Choroid plexus epithelial cell (primary cell): ENCODE results near the gene SETBP1.

ENCODE experiments used
- DNase-seq: peaks from one replicate; pipeline ENCODE4 v3.0.0-alpha.2; 2010; ENCODE audit warnings: low read depth
- H3K4me3 ChIP-seq: 2 replicates; pipeline ENCODE4 v1.5.1; 2011; ENCODE audit warnings: low read depth, mild to moderate bottlenecking, control low read depth, low read length, moderate library complexity
- TF ChIP-seq, protein P1 (sequence below): conservative IDR thresholded peaks from 2 replicates; pipeline ENCODE4 v1.5.1; 2011; ENCODE audit warnings: low read depth, mild to moderate bottlenecking, control low read depth, inconsistent platforms, low read length, moderate library complexity

Gene SETBP1

DNA sequence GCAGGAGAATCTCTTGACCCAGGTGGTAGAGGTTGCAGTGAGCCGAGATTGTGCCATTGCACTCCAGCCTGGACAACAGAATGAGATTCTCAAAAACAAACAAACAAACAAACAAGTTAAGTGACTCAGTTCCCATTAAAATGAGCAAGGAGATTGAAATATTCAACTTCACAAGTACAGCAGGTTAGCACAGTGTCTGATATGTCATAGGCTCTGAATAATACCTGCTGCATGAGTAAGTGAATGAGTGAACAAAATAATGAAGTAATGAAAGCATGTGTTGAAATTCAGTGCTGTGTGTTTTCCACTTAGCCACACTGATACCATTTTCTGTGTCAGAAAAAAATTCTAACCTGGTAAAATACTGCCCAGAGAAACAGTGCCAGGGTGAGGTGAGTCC, 41.9 kb upstream of the SETBP1 start:
- no peak overlapping the region for H3K4me3 ChIP-seq
- TF ChIP-seq, protein P1, sequence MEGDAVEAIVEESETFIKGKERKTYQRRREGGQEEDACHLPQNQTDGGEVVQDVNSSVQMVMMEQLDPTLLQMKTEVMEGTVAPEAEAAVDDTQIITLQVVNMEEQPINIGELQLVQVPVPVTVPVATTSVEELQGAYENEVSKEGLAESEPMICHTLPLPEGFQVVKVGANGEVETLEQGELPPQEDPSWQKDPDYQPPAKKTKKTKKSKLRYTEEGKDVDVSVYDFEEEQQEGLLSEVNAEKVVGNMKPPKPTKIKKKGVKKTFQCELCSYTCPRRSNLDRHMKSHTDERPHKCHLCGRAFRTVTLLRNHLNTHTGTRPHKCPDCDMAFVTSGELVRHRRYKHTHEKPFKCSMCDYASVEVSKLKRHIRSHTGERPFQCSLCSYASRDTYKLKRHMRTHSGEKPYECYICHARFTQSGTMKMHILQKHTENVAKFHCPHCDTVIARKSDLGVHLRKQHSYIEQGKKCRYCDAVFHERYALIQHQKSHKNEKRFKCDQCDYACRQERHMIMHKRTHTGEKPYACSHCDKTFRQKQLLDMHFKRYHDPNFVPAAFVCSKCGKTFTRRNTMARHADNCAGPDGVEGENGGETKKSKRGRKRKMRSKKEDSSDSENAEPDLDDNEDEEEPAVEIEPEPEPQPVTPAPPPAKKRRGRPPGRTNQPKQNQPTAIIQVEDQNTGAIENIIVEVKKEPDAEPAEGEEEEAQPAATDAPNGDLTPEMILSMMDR = no peak
- no peak for DNase-seq

DNA sequence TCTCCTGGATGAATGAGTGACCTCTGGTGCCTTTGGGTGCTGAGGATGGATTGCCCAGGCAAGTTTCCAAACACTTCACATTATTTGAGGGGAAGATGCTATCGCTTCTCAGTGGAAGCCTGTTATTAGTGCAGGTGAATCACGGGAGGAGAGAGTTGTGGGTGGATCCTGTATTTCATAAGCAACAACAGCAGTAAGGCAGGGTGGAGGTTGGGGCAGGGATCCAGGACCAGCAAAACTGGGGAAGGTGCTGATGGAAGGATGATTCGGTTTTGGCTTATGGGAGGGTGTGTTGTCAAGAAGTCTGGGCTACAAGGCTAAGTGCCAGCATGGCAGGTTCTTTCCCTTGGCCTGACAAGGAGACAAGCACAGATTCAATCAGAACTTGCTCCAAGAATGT, 37.7 kb upstream of the SETBP1 start:
- TF ChIP-seq, protein P1 = no peak

DNA sequence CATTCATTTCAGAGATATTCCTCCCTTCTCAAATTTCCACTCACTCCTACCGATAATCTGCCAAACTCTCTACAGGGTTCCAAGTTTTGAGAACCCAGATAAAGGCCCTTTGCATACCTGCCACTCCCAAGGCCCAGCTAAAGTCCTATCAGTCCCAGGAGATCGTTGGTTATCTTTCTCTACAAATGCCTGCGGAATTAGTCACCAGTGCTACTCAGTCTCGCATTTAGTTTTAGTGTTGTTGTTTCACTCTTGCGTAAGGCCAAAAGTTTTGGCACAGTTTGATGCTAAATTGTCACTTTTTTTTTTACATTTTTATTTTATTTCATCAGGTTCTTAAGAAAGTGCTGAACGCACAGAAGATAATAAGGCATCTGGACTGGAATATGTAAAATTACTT, 29.2 kb upstream of the SETBP1 start:
- peak; percentile 93 for DNase-seq
- no peak overlapping the region for H3K4me3 ChIP-seq
- TF ChIP-seq, protein P1 = no peak

More for the DNA sequence above, 37.7 kb upstream of the SETBP1 start:
- DNase-seq = no peak
- H3K4me3 ChIP-seq = no peak overlapping the region

DNA sequence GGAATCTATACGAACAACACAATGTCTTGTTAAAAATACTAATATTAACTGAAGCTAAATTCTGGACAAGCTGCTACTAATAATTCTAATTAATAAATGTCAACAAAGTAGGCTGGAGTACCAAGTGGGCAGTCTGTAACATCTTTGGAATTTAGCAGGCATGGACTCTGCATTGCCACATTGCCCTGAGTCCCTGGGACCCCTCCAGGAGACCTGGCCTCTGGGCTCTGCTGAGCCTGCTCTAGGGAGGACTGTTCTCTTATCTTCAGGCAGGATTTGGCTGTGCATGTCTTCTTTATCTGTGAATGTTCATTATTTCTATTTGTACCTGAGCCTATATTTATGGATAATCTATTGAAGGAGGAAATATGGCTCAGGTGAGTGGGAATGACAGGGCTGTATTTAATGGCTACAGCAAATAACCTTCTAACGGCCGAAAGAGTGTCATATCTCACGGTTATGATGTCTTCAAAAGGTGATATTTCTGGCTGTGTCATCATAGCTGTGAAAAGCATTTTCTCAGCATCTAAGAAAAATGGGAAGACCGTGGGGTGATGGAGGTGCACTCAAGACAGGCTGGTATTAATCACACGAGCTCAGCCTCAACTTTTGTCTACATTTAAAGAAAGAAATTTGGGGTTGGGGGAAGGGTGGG, 28.6 kb upstream of the SETBP1 start:
- DNase-seq = no peak
- TF ChIP-seq, protein P1 = no peak
- H3K4me3 ChIP-seq = no peak overlapping the region

DNA sequence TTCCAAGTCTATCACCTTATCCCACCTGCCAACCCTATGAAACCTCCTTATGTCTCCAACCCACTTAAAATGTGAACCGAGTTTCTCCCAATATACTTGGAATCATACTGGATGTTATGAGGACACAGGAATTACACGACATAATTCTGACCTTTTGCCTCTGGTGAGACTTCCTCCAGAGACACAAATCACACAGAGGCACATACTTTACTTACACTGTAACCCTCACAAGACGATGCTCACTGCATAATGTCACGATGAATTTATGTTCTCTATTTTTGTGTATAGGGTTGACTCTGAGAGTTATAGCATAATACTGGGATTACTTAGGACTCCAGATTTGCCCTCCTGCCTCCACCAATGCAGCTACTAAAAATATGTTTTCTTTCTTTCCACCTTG, 28.0 kb upstream of the SETBP1 start:
- TF ChIP-seq, protein P1 = no peak
- no peak overlapping the region for H3K4me3 ChIP-seq
- DNase-seq = no peak

DNA sequence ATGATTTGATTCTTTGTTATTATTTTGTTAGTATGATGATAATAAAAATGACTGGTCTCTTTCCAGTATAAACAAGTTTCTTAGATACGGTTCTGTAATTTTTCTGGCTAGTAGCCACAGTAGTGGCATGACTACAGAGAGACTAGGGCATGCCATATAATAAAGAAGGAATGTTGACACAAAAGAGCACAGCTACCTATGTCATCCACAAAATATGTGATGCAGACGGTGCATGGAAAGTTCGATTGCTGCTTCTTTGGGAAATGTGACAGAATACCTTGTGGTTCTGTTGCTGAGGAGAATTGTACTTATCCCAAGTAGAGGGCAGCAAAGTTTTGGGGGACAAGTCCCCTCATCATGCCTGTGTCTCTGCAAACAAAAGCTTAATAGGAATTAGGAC, 26.1 kb upstream of the SETBP1 start:
- no peak overlapping the region for H3K4me3 ChIP-seq
- TF ChIP-seq, protein P1 = no peak
- peak; percentile 74 for DNase-seq

DNA sequence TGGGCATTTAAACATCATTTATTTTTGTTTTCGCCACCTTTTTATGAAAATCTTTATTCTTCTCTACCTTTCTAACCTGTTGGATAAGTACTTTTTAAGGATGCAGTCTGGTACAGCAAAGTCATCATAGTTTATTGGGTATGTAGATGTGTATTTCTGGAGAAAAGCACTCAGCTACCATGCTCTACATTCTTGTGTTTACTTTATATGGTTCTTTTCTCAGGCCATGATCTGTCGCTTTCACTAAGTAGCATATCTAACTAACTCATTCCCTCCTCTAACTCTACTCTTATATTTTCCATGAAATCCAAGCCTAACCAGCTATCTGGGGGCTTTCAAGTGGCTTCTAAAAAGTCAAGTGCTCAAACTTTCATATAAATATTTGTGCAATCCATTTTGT, 25.3 kb upstream of the SETBP1 start:
- DNase-seq = no peak
- no peak overlapping the region for H3K4me3 ChIP-seq
- TF ChIP-seq, protein P1 = no peak
